Measurements from ENCODE around the gene OR1K1. TPM values are rescaled to one million over a fixed set of nuclear protein-coding genes. Genes with fewer than 3 reads are reported as not detected.

Gene OR1K1
- polyA plus RNA-seq, 2 of the 4 experiments (the other 2 are of a cell fraction) = not detected

DNA sequence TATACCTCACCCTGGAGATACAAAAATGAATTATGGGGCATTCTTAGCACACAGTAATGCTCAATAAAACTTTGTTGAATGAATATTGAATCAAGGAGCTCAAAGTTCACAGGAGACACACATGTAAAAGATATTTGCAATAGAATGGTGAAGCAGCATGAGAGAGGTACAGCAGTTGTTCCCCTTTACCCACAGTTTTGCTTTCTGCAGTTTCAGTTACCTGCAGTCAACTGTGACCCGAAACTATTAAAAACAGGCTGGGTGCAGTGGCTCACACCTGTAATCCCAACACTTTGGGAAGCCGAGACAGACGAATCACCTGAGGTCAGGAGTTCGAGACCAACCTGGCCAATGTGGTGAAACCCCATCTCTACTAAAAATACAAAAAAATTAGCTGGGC is 13.6 kb upstream of the OR1K1 start:
- Histone ChIP-seq H3K4me2 (no peak overlapping the region), H3K4me3 (no peak overlapping the region), H3K4me1 (peaks cover 9% of the 10 kb centered on the region; the same call in 1 of the 3 replicates), H3K9me3 (no peaks in the 10 kb centered on the region), H3K27ac (no peak overlapping the region)
- TF ChIP-seq KDM5A (IDR thresholded peaks at IDR 0.05) = no peak
- TF ChIP-seq BHLHE40 (IDR thresholded peaks at IDR 0.05; ENCODE audit: low read depth, low read length) = no peak
- TF ChIP-seq ELK1 (IDR thresholded peaks at IDR 0.05; ENCODE audit: low read depth, low read length) = no peak
- TF ChIP-seq EHF (CRISPR knock-in tag; IDR thresholded peaks at IDR 0.05) = no peak
- no peak for TF ChIP-seq MAX (IDR thresholded peaks at IDR 0.05)
- TF ChIP-seq CBX8 (IDR thresholded peaks at IDR 0.05) = no peak
- no peak for TF ChIP-seq CHD2 (IDR thresholded peaks at IDR 0.05; ENCODE audit: low read length, partially characterized antibody)
- no peak for TF ChIP-seq MYC (IDR thresholded peaks at IDR 0.05; ENCODE audit: borderline replicate concordance, low read length)
- TF ChIP-seq HOXB13 (CRISPR knock-in tag; IDR thresholded peaks at IDR 0.05; ENCODE audit: low read depth) = no peak
- TF ChIP-seq NPAS2 (CRISPR knock-in tag; IDR thresholded peaks at IDR 0.05; ENCODE audit: borderline replicate concordance) = no peak
- no peak for TF ChIP-seq FOSL2 (IDR thresholded peaks at IDR 0.05)
- no peak for TF ChIP-seq FOSL2 (CRISPR knock-in tag; IDR thresholded peaks at IDR 0.05)
- no peak for TF ChIP-seq SREBF2 (IDR thresholded peaks at IDR 0.05)
- no peak for TF ChIP-seq HES2 (IDR thresholded peaks at IDR 0.05)
- FAIRE-seq (no peak), ATAC-seq (no peak), DNase-seq (ENCODE audit: low read depth in 1 of 2, low spot score in 1 of 2) (no peak)
- POLR2A ChIA-PET = interaction anchor here (0.6 kb wide), 1 partner anchor 1282 kb away, joined by 3 read pairs; no protein-coding TSS in a partner anchor
- 57% methylated on average over 4 of the region's 4 CpGs for WGBS (ENCODE audit: missing lambda C conversion rate)
- CTCF ChIA-PET = interaction anchor here (1.0 kb wide), 1 partner anchor 322 kb away, joined by 3 read pairs; no protein-coding TSS in a partner anchor

GRCh38 chr9:122788831-122789230 is 11.1 kb upstream of the OR1K1 start, which contains the start of gene OR5C1:
Gene OR5C1, plus strand, starts transcription at chr9:122788933. Its CDS starts 0 bp downstream, at chr9:122788933.
- no peak within 1 kb of the TSS for H3K4me3 ChIP-seq
- no peaks in the 10 kb centered on the region for H3K9me3 ChIP-seq
- 77% methylated on average over 11 of the region's 12 CpGs for WGBS (ENCODE audit: missing lambda C conversion rate)
- ChIA-PET CTCF (no interaction called here), POLR2A (no interaction called here)
- TF ChIP-seq ZFP36 (IDR thresholded peaks at IDR 0.05; ENCODE audit: borderline replicate concordance, partially characterized antibody) = no peak
- TF ChIP-seq EP300 (IDR thresholded peaks at IDR 0.05) = no peak
- TF ChIP-seq FOSL2 (IDR thresholded peaks at IDR 0.05) = no peak
- TF ChIP-seq FOSL2 (CRISPR knock-in tag; IDR thresholded peaks at IDR 0.05) = no peak
- no peak for TF ChIP-seq RFX5 (IDR thresholded peaks at IDR 0.05)
- no peak for TF ChIP-seq BCL3 (IDR thresholded peaks at IDR 0.05)
- no peak for TF ChIP-seq SREBF2 (IDR thresholded peaks at IDR 0.05)
- TF ChIP-seq REST (IDR thresholded peaks at IDR 0.05) = no peak
- no peak for TF ChIP-seq POLR2A (IDR thresholded peaks at IDR 0.05; ENCODE audit: low read length)
- no peak for TF ChIP-seq ZSCAN20 (CRISPR knock-in tag; IDR thresholded peaks at IDR 0.05)
- TF ChIP-seq, protein P1, sequence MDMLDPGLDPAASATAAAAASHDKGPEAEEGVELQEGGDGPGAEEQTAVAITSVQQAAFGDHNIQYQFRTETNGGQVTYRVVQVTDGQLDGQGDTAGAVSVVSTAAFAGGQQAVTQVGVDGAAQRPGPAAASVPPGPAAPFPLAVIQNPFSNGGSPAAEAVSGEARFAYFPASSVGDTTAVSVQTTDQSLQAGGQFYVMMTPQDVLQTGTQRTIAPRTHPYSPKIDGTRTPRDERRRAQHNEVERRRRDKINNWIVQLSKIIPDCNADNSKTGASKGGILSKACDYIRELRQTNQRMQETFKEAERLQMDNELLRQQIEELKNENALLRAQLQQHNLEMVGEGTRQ (IDR thresholded peaks at IDR 0.05) = no peak
- no peak for TF ChIP-seq ATOH8 (CRISPR knock-in tag; IDR thresholded peaks at IDR 0.05; ENCODE audit: low read depth)
- TF ChIP-seq GATA3 (IDR thresholded peaks at IDR 0.05; ENCODE audit: borderline replicate concordance) = no peak
- no peak for TF ChIP-seq ELK1 (IDR thresholded peaks at IDR 0.05; ENCODE audit: low read depth, low read length)
- no peak for TF ChIP-seq MAFK (IDR thresholded peaks at IDR 0.05; ENCODE audit: partially characterized antibody)
- no peak for TF ChIP-seq ESRRA (IDR thresholded peaks at IDR 0.05; ENCODE audit: borderline replicate concordance, low read length)
- no peak for TF ChIP-seq PHF8 (IDR thresholded peaks at IDR 0.05; ENCODE audit: borderline replicate concordance, low read depth)
- TF ChIP-seq EHMT2 (IDR thresholded peaks at IDR 0.05; ENCODE audit: low read depth) = no peak
- TF ChIP-seq CBX8 (IDR thresholded peaks at IDR 0.05) = no peak
- no peak for ATAC-seq
- no peak for FAIRE-seq
- no peak within 1 kb of the TSS for H3K4me2 ChIP-seq
- H3K27ac ChIP-seq = no peak within 1 kb of the TSS
- H3K4me1 ChIP-seq = peaks cover 9% of the 10 kb centered on the region; the same call in 1 of the 3 replicates
- no peak for DNase-seq (ENCODE audit: low read depth in 1 of 2, low spot score in 1 of 2)

Data from A549 (cell line).